Esophagus squamous epithelium (tissue), 4 donors: ENCODE measurements around the gene CBX5.
"Not testable (repeated sequence)": the region's sequence is repeated elsewhere in the genome, so short reads cannot be mapped to it uniquely, and the experiment has no call there.

ENCODE experiments used
- CTCF ChIP-seq, 6 experiments: fragments of 450-650 bp in 4 of 6; fragments of 200-600 bp in 2 of 6; sonication (generic) in 2 of 6; IDR thresholded peaks; one replicate each; pipeline ENCODE4 v1.5.1; 2016 to 2019; ENCODE audit warnings: antibody characterized with exemption in 6 of 6, mild to moderate bottlenecking in 4 of 6, moderate library complexity in 4 of 6
- POLR2A ChIP-seq, 4 donors: fragments of 450-650 bp; IDR thresholded peaks; one replicate each; pipeline ENCODE4 v1.6.1; 2017; ENCODE audit warnings: antibody characterized with exemption in 4 of 4, mild to moderate bottlenecking in 4 of 4, moderate library complexity in 3 of 4

DNA sequence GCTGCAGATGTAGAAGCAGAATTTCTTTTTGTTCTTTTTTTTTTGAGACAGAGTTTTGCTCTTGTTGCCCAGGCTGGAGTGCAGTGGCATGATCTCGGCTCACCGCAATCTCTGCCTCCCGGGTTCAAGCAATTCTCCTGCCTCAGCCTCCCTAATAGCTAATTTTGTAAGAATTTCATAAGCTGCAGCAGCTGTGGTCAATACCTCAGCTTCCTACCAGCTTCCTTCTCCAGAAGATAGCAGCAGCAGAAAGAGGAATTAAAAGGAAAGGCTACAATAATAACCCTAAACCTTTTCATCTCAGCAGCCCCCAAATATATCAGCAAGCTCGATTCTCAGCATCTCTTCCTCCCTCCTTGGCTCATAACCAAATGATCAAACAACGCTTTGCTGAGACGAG lies 52.0 kb downstream of the CBX5 start:
- TF ChIP-seq CTCF, POLR2A (IDR thresholded peaks at IDR 0.05): not testable (repeated sequence)
